GM12864 (cell line): ENCODE results near the gene LRRC34.

ENCODE experiments used
- DNase-seq: peaks from one replicate; pipeline ENCODE4 v3.0.0-alpha.2; 2011; ENCODE audit warnings: low read depth
- H3K4me3 ChIP-seq: 2 replicates; pipeline ENCODE4 v1.5.1; 2011; ENCODE audit warnings: mild to moderate bottlenecking, low read depth, low read length, control low read depth
- CTCF ChIP-seq: IDR thresholded peaks from 2 replicates; pipeline ENCODE4 v1.5.1; 2011; ENCODE audit warnings: low read depth, mild to moderate bottlenecking, moderate library complexity, low read length, control low read depth, inconsistent platforms; ENCODE audit errors: missing control alignments

LRRC34 gene

GRCh38 chr3:169792359-169792758, 20.3 kb downstream of the LRRC34 start:
- H3K4me3 ChIP-seq, result no peak overlapping the region
- no peak for DNase-seq
- TF ChIP-seq CTCF, result no peak

GRCh38 chr3:169790687-169791429, 21.8 kb downstream of the LRRC34 start:
- TF ChIP-seq CTCF, result no peak
- H3K4me3 ChIP-seq, result no peak overlapping the region
- no peak for DNase-seq

- TF ChIP-seq CTCF, result no peak
- DNase-seq, result no peak
Measured at GRCh38 chr3:169790219-169790618, 22.5 kb downstream of the LRRC34 start.

GRCh38 chr3:169787791-169788190, 24.9 kb downstream of the LRRC34 start:
- TF ChIP-seq CTCF, result no peak
- DNase-seq, result no peak
- H3K4me3 ChIP-seq, result no peak overlapping the region

More at GRCh38 chr3:169790219-169790618, 22.5 kb downstream of the LRRC34 start:
- H3K4me3 ChIP-seq, result no peak overlapping the region

- DNase-seq, result no peak
- H3K4me3 ChIP-seq, result no peak overlapping the region
- TF ChIP-seq CTCF, result no peak
Measured at GRCh38 chr3:169787120-169787519, 25.6 kb downstream of the LRRC34 start.

- no peak for DNase-seq
- no peak overlapping the region for H3K4me3 ChIP-seq
- no peak for TF ChIP-seq CTCF
Measured at GRCh38 chr3:169781209-169781855, 31.4 kb downstream of the LRRC34 start.
